DOHH2 (cell line): Measurements from ENCODE around the gene FOXC2.
A peak's percentile ranks its signal among the peaks of the same experiment; 100 is the strongest.

Source experiments
- H3F3A ChIP-seq: fragments of 200-600 bp; sonication (generic), shearing (Covaris generic); 2 replicates; pipeline ENCODE4 v1.6.0; 2016; ENCODE audit warnings: antibody characterized with exemption, mild to moderate bottlenecking; ENCODE audit not compliant: control insufficient read depth, insufficient read depth
- H3K27ac ChIP-seq: fragments of 200-600 bp; sonication (generic); 2 replicates; pipeline ENCODE4 v1.5.1; 2014; ENCODE audit warnings: low read depth, mild to moderate bottlenecking, low read length, moderate library complexity
- H3K27me3 ChIP-seq: fragments of 200-600 bp; sonication (generic); 2 replicates; pipeline ENCODE4 v1.6.1; 2014; ENCODE audit warnings: mild to moderate bottlenecking, low read length, mixed read lengths; ENCODE audit not compliant: control insufficient read depth
- H3K36me3 ChIP-seq: fragments of 200-600 bp; sonication (generic); 2 replicates; pipeline ENCODE4 v1.6.1; 2014; ENCODE audit warnings: mild to moderate bottlenecking, low read length, moderate library complexity, mixed read lengths; ENCODE audit not compliant: control insufficient read depth
- H3K4me1 ChIP-seq: fragments of 200-600 bp; sonication (generic); 2 replicates; pipeline ENCODE4 v1.6.1; 2014; ENCODE audit warnings: mild to moderate bottlenecking, low read length, mixed read lengths; ENCODE audit not compliant: control insufficient read depth
- H3K4me2 ChIP-seq: fragments of 200-600 bp; sonication (generic); 2 replicates; pipeline ENCODE4 v1.6.0; 2014; ENCODE audit warnings: mild to moderate bottlenecking, low read length, moderate library complexity
- H3K4me3 ChIP-seq: fragments of 200-600 bp; sonication (generic); 2 replicates; pipeline ENCODE4 v1.5.1; 2014; ENCODE audit warnings: mild to moderate bottlenecking, low read length, mixed read lengths
- H3K79me2 ChIP-seq: fragments of 200-600 bp; sonication (generic); 2 replicates; pipeline ENCODE4 v1.6.1; 2014; ENCODE audit warnings: mild to moderate bottlenecking, low read length, mixed read lengths; ENCODE audit not compliant: control insufficient read depth
- H3K9me2 ChIP-seq: fragments of 200-600 bp; sonication (generic); replicated peaks from 2 replicates; pipeline ENCODE4 v1.6.1; 2014; ENCODE audit warnings: mild to moderate bottlenecking, low read length, mixed read lengths; ENCODE audit not compliant: control insufficient read depth
- H3K9me3 ChIP-seq: fragments of 200-600 bp; sonication (generic); 2 replicates; pipeline ENCODE4 v1.6.1; 2014; ENCODE audit warnings: antibody characterized with exemption, low read length, mixed read lengths; ENCODE audit not compliant: control insufficient read depth, insufficient read depth
- H4K20me1 ChIP-seq: fragments of 200-600 bp; sonication (generic); 2 replicates; pipeline ENCODE4 v1.6.0; 2014; ENCODE audit warnings: low read depth, mild to moderate bottlenecking, antibody characterized with exemption, low read length, moderate library complexity; ENCODE audit not compliant: control insufficient read depth, insufficient read depth
- EZH2phosphoT487 ChIP-seq: fragments of 200-600 bp; sonication (generic); IDR thresholded peaks from 2 replicates; pipeline ENCODE4 v1.6.1; 2017; ENCODE audit warnings: borderline replicate concordance, mild to moderate bottlenecking, antibody characterized with exemption, low read length, moderate library complexity, mixed read lengths
- TF ChIP-seq, protein P1 (sequence below): fragments of 200-600 bp; sonication (generic); IDR thresholded peaks from one replicate; pipeline ENCODE4 v1.5.1; 2014; ENCODE audit warnings: antibody characterized with exemption, mild to moderate bottlenecking, low read depth, low read length; ENCODE audit not compliant: poor library complexity, severe bottlenecking

The FOXC2 gene

GRCh38 chr16:86554917-86555703, 11.5 kb upstream of the FOXC2 start, which contains the start of gene MTHFSD:
Gene MTHFSD (minus strand): TSS chr16:86555235. CDS start chr16:86555184, 51 bp downstream.
- Histone ChIP-seq H3K9me2 (no peaks in the 10 kb centered on the region), H3K4me2 (peak within 1 kb of the TSS; percentile 87), H3K4me1 (peaks cover 12% of the 10 kb centered on the region), H3K79me2 (peaks cover 25% of the 10 kb centered on the region), H3K4me3 (peak within 1 kb of the TSS; percentile 92), H3K27ac (peak within 1 kb of the TSS; percentile 29), H3F3A (peaks cover 5% of the 10 kb centered on the region; the same call in 1 of the 2 replicates), H3K9me3 (0 out of 2 replicates have a peak, but pooled peaks cover 3% of the 10 kb centered on the region), H4K20me1 (no peaks in the 10 kb centered on the region), H3K27me3 (no peaks in the 10 kb centered on the region), H3K36me3 (peaks cover 35% of the 10 kb centered on the region)
- no peak for TF ChIP-seq EZH2phosphoT487
- TF ChIP-seq, protein P1, sequence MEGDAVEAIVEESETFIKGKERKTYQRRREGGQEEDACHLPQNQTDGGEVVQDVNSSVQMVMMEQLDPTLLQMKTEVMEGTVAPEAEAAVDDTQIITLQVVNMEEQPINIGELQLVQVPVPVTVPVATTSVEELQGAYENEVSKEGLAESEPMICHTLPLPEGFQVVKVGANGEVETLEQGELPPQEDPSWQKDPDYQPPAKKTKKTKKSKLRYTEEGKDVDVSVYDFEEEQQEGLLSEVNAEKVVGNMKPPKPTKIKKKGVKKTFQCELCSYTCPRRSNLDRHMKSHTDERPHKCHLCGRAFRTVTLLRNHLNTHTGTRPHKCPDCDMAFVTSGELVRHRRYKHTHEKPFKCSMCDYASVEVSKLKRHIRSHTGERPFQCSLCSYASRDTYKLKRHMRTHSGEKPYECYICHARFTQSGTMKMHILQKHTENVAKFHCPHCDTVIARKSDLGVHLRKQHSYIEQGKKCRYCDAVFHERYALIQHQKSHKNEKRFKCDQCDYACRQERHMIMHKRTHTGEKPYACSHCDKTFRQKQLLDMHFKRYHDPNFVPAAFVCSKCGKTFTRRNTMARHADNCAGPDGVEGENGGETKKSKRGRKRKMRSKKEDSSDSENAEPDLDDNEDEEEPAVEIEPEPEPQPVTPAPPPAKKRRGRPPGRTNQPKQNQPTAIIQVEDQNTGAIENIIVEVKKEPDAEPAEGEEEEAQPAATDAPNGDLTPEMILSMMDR = no peak

DNA sequence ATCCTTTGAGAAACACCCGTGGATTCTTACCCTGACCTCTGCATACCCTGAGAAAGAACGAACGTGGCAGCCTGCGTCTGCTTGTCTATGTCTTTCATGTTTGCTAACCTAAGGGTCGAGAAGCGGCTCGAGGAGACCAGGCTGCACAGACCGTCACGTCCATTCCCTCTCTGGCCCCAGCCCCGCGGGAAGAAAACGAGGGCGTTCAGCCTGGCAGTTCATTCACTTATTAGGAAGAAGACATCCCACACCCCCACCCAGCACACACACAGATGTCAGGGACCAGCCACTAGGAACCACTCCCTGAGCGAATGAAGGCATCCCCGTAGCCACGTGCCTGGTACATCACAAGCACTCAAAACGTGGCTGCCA, 10.9 kb upstream of the FOXC2 start:
- Histone ChIP-seq H3F3A (peaks cover 5% of the 10 kb centered on the region; the same call in 1 of the 2 replicates), H3K79me2 (peaks cover 25% of the 10 kb centered on the region)
- TF ChIP-seq, protein P1 = no peak
- TF ChIP-seq EZH2phosphoT487 = no peak

GRCh38 chr16:86556576-86556975, 10.1 kb upstream of the FOXC2 start:
- H3F3A ChIP-seq = peaks cover 5% of the 10 kb centered on the region; the same call in 1 of the 2 replicates
- no peak for TF ChIP-seq EZH2phosphoT487
- TF ChIP-seq, protein P1 = no peak
- peaks cover 23% of the 10 kb centered on the region for H3K36me3 ChIP-seq
- H3K4me2 ChIP-seq = no peak overlapping the region
- H3K9me2 ChIP-seq = no peaks in the 10 kb centered on the region
- peaks cover 12% of the 10 kb centered on the region for H3K4me1 ChIP-seq
- no peak overlapping the region for H3K4me3 ChIP-seq
- H3K9me3 ChIP-seq = 0 out of 2 replicates have a peak, but pooled peaks cover 3% of the 10 kb centered on the region
- H3K27me3 ChIP-seq = no peaks in the 10 kb centered on the region
- no peaks in the 10 kb centered on the region for H4K20me1 ChIP-seq
- H3K79me2 ChIP-seq = peaks cover 25% of the 10 kb centered on the region
- no peak overlapping the region for H3K27ac ChIP-seq

More for the DNA sequence above, 10.9 kb upstream of the FOXC2 start:
- Histone ChIP-seq H3K27me3 (no peaks in the 10 kb centered on the region), H3K4me3 (peak overlapping the region; percentile 92), H4K20me1 (no peaks in the 10 kb centered on the region), H3K9me2 (no peaks in the 10 kb centered on the region), H3K4me1 (peaks cover 12% of the 10 kb centered on the region), H3K9me3 (0 out of 2 replicates have a peak, but pooled peaks cover 3% of the 10 kb centered on the region), H3K27ac (no peak overlapping the region), H3K4me2 (peak overlapping the region; percentile 87), H3K36me3 (peaks cover 29% of the 10 kb centered on the region)
